ENCODE results near the gene GTF2F2. TPM values are rescaled to one million over a fixed set of nuclear protein-coding genes. Genes with fewer than 3 reads are reported as not detected.

Gene GTF2F2
- total RNA-seq, 1 experiment from 2014 or later: 21.7 TPM

- ChIA-PET POLR2A (no interaction called here), CTCF (no interaction called here)
- TF ChIP-seq POLR2AphosphoS5 (IDR thresholded peaks at IDR 0.05; ENCODE audit: low read depth, low read length) (no peak), CTCF (IDR thresholded peaks at IDR 0.05) (no peak), TCF7L2 (IDR thresholded peaks at IDR 0.05; ENCODE audit: low read depth, low read length) (no peak)
- Histone ChIP-seq H3K4me1 (ENCODE audit: control insufficient read depth, insufficient read depth, low read length) (no peaks in the 10 kb centered on the region), H3K36me3 (ENCODE audit: control insufficient read depth, insufficient read depth, low read length) (no peaks in the 10 kb centered on the region), H3K9me3 (ENCODE audit: control insufficient read depth, insufficient read depth, low read depth, low read length) (peaks cover 11% of the 10 kb centered on the region; the same call in 1 of the 2 replicates), H3K27ac (ENCODE audit: low read length) (no peak overlapping the region), H3K4me3 (ENCODE audit: low read depth in 2 of 2, low read length in 2 of 2) (no peak overlapping the region), H3K27me3 (ENCODE audit: control insufficient read depth, insufficient read depth, low read length) (no peaks in the 10 kb centered on the region)
- no peak for DNase-seq (ENCODE audit: low read depth, low spot score)
- intact Hi-C loops (cut with micrococcal nuclease; ENCODE audit: unreplicated experiment) (no loop called here), in situ Hi-C loops (cut with HindIII; ENCODE audit: low pct_unique_long_range_greater_than_20kb, low sequenced_read_pairs) (no loop called here)
- no peak for ATAC-seq
- no TSS peak for BruUV-seq (replicated peaks)
These were observed 13.2 kb downstream of the GTF2F2 start for GRCh38 chr13:45133396-45134118.

GRCh38 chr13:45136741-45137504 is 16.6 kb downstream of the GTF2F2 start:
- CTCF ChIA-PET: no interaction called here
- Histone ChIP-seq H3K27ac (ENCODE audit: low read length) (no peak overlapping the region), H3K4me3 (ENCODE audit: low read depth in 2 of 2, low read length in 2 of 2) (no peak overlapping the region), H3K9me3 (ENCODE audit: control insufficient read depth, insufficient read depth, low read depth, low read length) (peaks cover 7% of the 10 kb centered on the region; the same call in 1 of the 2 replicates), H3K27me3 (ENCODE audit: control insufficient read depth, insufficient read depth, low read length) (no peaks in the 10 kb centered on the region), H3K36me3 (ENCODE audit: control insufficient read depth, insufficient read depth, low read length) (no peaks in the 10 kb centered on the region), H3K4me1 (ENCODE audit: control insufficient read depth, insufficient read depth, low read length) (peaks cover 11% of the 10 kb centered on the region; the same call in 1 of the 2 replicates)
- no TSS peak for BruUV-seq (replicated peaks)
- ATAC-seq (no peak), DNase-seq (ENCODE audit: low read depth, low spot score) (no peak)
- intact Hi-C loops (cut with micrococcal nuclease; ENCODE audit: unreplicated experiment): no loop called here
- TF ChIP-seq POLR2AphosphoS5 (IDR thresholded peaks at IDR 0.05; ENCODE audit: low read depth, low read length): no peak
- no peak for TF ChIP-seq SIN3A (IDR thresholded peaks at IDR 0.05; ENCODE audit: borderline replicate concordance, insufficient read depth, low read depth, low read length)
- TF ChIP-seq TCF7L2 (IDR thresholded peaks at IDR 0.05; ENCODE audit: low read depth, low read length): no peak
- TF ChIP-seq CTCF (IDR thresholded peaks at IDR 0.05): no peak
- TF ChIP-seq REST (IDR thresholded peaks at IDR 0.05; ENCODE audit: insufficient read depth in 1 of 2, low read depth in 2 of 2, low read length in 1 of 2): no peak
- in situ Hi-C loops (cut with HindIII; ENCODE audit: low pct_unique_long_range_greater_than_20kb, low sequenced_read_pairs): no loop called here
- POLR2A ChIA-PET: interaction anchor here (0.6 kb wide), 1 partner anchor 95 kb away, joined by 3 read pairs; no protein-coding TSS in a partner anchor

Measured in Panc1 (cell line).